GM12878 (cell line): Measurements from ENCODE around the gene PDCD1LG2. TPM values are rescaled to one million over a fixed set of nuclear protein-coding genes. Genes with fewer than 3 reads are reported as not detected.

Experiments used
- ATAC-seq: fragments of 200-7000 bp; cut with Tn5 transposase; 3 replicates; pipeline ENCODE4 v1.9.1; 2020; ENCODE audit warnings: mild to moderate bottlenecking, moderate library complexity
- BruUV-seq: library from RNA; stranded (reverse); fragments of 400-500 nt; replicated peaks from 2 replicates; lab custom pipeline; 2021; lab: Mats Ljungman, UMichigan
- CTCF ChIA-PET: fragments of 300-600 bp; sonication (Branson Sonifier 250); formaldehyde crosslinking; extraction: SDS; loops from one replicate; lab custom pipeline; 2021; ENCODE audit warnings: inconsistent platforms; lab: Yijun Ruan, JAX
- POLR2A ChIA-PET: fragments of 350-600 bp; formaldehyde crosslinking; extraction: SDS; loops from one replicate; lab custom pipeline; 2021; ENCODE audit warnings: inconsistent platforms; lab: Charles Lee
- RAD21 ChIA-PET: fragments of 300-600 bp; sonication (Branson Sonifier 250); formaldehyde crosslinking; loops from one replicate; lab custom pipeline; 2023; ENCODE audit warnings: antibody characterized with exemption; ENCODE audit not compliant: unreplicated experiment; lab: Charles Lee
- SMC1A ChIA-PET: fragments of 300-600 bp; sonication (Branson Sonifier 250); formaldehyde crosslinking; loops from one replicate; lab custom pipeline; 2023; ENCODE audit not compliant: unreplicated experiment, uncharacterized antibody; lab: Charles Lee
- DNase-seq: peaks from one replicate; pipeline ENCODE4 v3.0.0-alpha.2; 2011; ENCODE audit warnings: low read depth, low spot score
- FAIRE-seq: peaks from 3 replicates; lab custom pipeline; 2011; peaks lifted over from hg19 to GRCh38; lab: Jason Lieb, UNC
- H2AFZ ChIP-seq: 2 replicates; pipeline ENCODE4 v1.6.0; 2011; ENCODE audit warnings: low read depth, low read length, control low read depth; ENCODE audit not compliant: control insufficient read depth
- H3K27ac ChIP-seq: 2 replicates; pipeline ENCODE4 v1.5.1; 2011; ENCODE audit warnings: control low read depth; ENCODE audit not compliant: control insufficient read depth, insufficient read depth
- H3K27me3 ChIP-seq, 2 experiments: replicated peaks in 1 of 2; 2 replicates each; pipeline versions ENCODE4 v1.6.0 to v1.6.1; 2011; ENCODE audit warnings: low read length in 1 of 2; ENCODE audit not compliant: control insufficient read depth in 2 of 2, insufficient read depth in 2 of 2
- H3K36me3 ChIP-seq, 2 experiments: 2 replicates each; pipeline ENCODE4 v1.5.1; 2011; ENCODE audit warnings: low read length in 1 of 2; ENCODE audit not compliant: control insufficient read depth in 2 of 2, insufficient read depth in 2 of 2
- H3K4me1 ChIP-seq: 2 replicates; pipeline ENCODE4 v1.6.1; 2011; ENCODE audit warnings: mild to moderate bottlenecking, low read length, moderate library complexity, mixed read lengths; ENCODE audit not compliant: control insufficient read depth, insufficient read depth
- H3K4me2 ChIP-seq: 2 replicates; pipeline ENCODE4 v1.6.0; 2011; ENCODE audit warnings: control low read depth; ENCODE audit not compliant: control insufficient read depth, insufficient read depth
- H3K4me3 ChIP-seq: fragments of 200-600 bp; sonication (generic); 2 replicates; pipeline ENCODE4 v1.5.1; 2016
- H3K79me2 ChIP-seq: 2 replicates; pipeline ENCODE4 v1.6.0; 2011; ENCODE audit warnings: low read length; ENCODE audit not compliant: control insufficient read depth, insufficient read depth
- H3K9ac ChIP-seq: 2 replicates; pipeline ENCODE4 v1.8.0; 2011; ENCODE audit warnings: low read length, control low read depth, mixed read lengths; ENCODE audit not compliant: control insufficient read depth, insufficient read depth
- H3K9me3 ChIP-seq: replicated peaks from 3 replicates; pipeline ENCODE4 v1.5.1; 2011; ENCODE audit warnings: mild to moderate bottlenecking, low read length; ENCODE audit not compliant: control insufficient read depth, insufficient read depth
- H4K20me1 ChIP-seq: 2 replicates; pipeline ENCODE4 v1.6.0; 2011; ENCODE audit not compliant: control insufficient read depth, insufficient read depth
- BHLHE40 ChIP-seq, 2 experiments: fragments of 450-650 bp in 1 of 2; IDR thresholded peaks; 2 replicates each; pipeline ENCODE4 v1.6.1; 2011 to 2017; ENCODE audit warnings: low read depth in 2 of 2, borderline replicate concordance in 1 of 2, improper control_type of control experiment in 1 of 2, low read length in 1 of 2, mild to moderate bottlenecking in 1 of 2
- CREM ChIP-seq: IDR thresholded peaks from 2 replicates; pipeline ENCODE4 v1.6.1; 2014; ENCODE audit warnings: antibody characterized with exemption, low read depth
- HDAC2 ChIP-seq: fragments of 200-600 bp; sonication (generic); IDR thresholded peaks from 2 replicates; pipeline ENCODE4 v1.6.1; 2017
- RAD51 ChIP-seq: fragments of 450-650 bp; IDR thresholded peaks from 2 replicates; pipeline ENCODE4 v1.6.1; 2016; ENCODE audit warnings: moderate library complexity, mild to moderate bottlenecking, inconsistent platforms
- SIX5 ChIP-seq: IDR thresholded peaks from 2 replicates; pipeline ENCODE4 v1.6.1; 2011; ENCODE audit warnings: mild to moderate bottlenecking, low read depth, low read length, moderate library complexity; ENCODE audit not compliant: severe bottlenecking
- WGBS: methylation state at CpG from one replicate; pipeline ENCODE4 v1.1.6; 2016; ENCODE audit warnings: low lambda C conversion rate; ENCODE audit not compliant: insufficient replicate concordance, insufficient coverage; ENCODE audit errors: missing lambda C conversion rate; 5-methylcytosine and 5-hydroxymethylcytosine counted together
- in situ Hi-C: fragments of 300-500 bp; cut with MboI; formaldehyde crosslinking; loops from 9 replicates; pipeline ENCODE4 v1.14.3; 2018; ENCODE audit warnings: mixed read lengths
- intact Hi-C: fragments of 100-400 bp; cut with micrococcal nuclease; formaldehyde crosslinking; loops from one replicate; pipeline ENCODE4 v1.14.2; 2022; ENCODE audit not compliant: unreplicated experiment
- polyA plus RNA-seq, 11 experiments: library from polyadenylated mRNA; depleted of rRNA in 4 of 11; unstranded in 6 of 11; stranded (reverse) in 5 of 11; fragments of >200 nt; fragmentation: Nextera tagmentation in 4 of 11; fragmentation: Illumina TruSeq in 1 of 11; extraction: Ambion mirVana in 4 of 11; extraction: Trizol in 1 of 11; gene quantifications; 1 replicate in 1 of 11; 2 replicates in 10 of 11; pipeline versions ENCODE4 v1.2.1 to v1.2.3, GENCODE V29; 2011 to 2016; ENCODE audit warnings: inconsistent platforms in 2 of 11, missing spikeins in 2 of 11, low read depth in 1 of 11
- total RNA-seq, 4 experiments: library from RNA; depleted of rRNA in 3 of 4; stranded (reverse); fragments of >200 nt in 3 of 4; fragmentation: Illumina TruSeq in 1 of 4; extraction: Trizol in 1 of 4; gene quantifications; 2 replicates each; pipeline versions ENCODE4 v1.2.1 to v1.2.3, GENCODE V29; 2013 to 2021
- TF ChIP-seq, protein P1 (sequence below): fragments of 450-650 bp; IDR thresholded peaks from 2 replicates; pipeline ENCODE4 v1.6.1; 2017; ENCODE audit warnings: borderline replicate concordance

The PDCD1LG2 gene
- total and polyA plus RNA-seq, 10 of the 15 experiments (the other 5 are each of a cell fraction or from before 2014, with no cell fraction given) = 1.5 to 37.3 (median 3.0) TPM

DNA sequence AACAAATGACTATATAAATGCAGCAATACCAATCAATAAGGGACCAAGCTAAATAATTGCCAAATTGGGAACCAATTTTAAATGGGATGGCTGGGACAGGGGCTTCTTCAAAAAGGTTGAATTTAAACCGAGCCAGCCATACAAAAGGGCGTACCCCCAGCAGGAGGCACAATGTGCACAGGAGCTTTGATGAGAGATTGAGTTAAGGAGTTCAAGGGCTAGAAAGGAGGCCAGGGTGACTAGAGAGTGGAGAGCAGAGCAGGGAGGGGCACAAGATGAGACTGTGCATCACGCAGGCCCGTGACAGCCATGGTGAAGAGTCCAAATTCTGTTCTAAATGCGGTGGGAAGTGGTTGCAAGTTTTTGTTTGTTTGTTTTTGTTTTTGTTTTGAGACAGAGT is 23.3 kb upstream of the PDCD1LG2 start:
- no peaks in the 10 kb centered on the region for H3K9me3 ChIP-seq
- SMC1A ChIA-PET = interaction anchor here (0.9 to 1.7 kb wide), 8 partner anchors 11 to 77 kb away, joined by 3 to 7 read pairs (median 4); no protein-coding TSS in a partner anchor
- no peaks in the 10 kb centered on the region for H3K27me3 ChIP-seq
- FAIRE-seq = no peak
- no peak overlapping the region for H3K4me2 ChIP-seq
- H2AFZ ChIP-seq = no peak overlapping the region
- no peaks in the 10 kb centered on the region for H3K79me2 ChIP-seq
- no peak for DNase-seq
- in situ Hi-C loops = no loop called here
- CTCF ChIA-PET = interaction anchor here (0.8 kb wide), 3 partner anchors 22 to 103 kb away, joined by 3 to 4 read pairs (median 3); no protein-coding TSS in a partner anchor
- RAD21 ChIA-PET = no interaction called here
- H4K20me1 ChIP-seq = no peaks in the 10 kb centered on the region
- 98% methylated on average over 5 of the region's 5 CpGs for WGBS
- no peaks in the 10 kb centered on the region; a peak in 1 of 4 replicates for H3K36me3 ChIP-seq
- peaks cover 3% of the 10 kb centered on the region for H3K4me1 ChIP-seq
- no peak for TF ChIP-seq CREM
- TF ChIP-seq SIX5 = no peak
- TF ChIP-seq, protein P1, sequence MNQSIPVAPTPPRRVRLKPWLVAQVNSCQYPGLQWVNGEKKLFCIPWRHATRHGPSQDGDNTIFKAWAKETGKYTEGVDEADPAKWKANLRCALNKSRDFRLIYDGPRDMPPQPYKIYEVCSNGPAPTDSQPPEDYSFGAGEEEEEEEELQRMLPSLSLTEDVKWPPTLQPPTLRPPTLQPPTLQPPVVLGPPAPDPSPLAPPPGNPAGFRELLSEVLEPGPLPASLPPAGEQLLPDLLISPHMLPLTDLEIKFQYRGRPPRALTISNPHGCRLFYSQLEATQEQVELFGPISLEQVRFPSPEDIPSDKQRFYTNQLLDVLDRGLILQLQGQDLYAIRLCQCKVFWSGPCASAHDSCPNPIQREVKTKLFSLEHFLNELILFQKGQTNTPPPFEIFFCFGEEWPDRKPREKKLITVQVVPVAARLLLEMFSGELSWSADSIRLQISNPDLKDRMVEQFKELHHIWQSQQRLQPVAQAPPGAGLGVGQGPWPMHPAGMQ = no peak
- no peak for TF ChIP-seq RAD51
- TF ChIP-seq BHLHE40 (IDR thresholded peaks at IDR 0.05; ENCODE audit: borderline replicate concordance in 1 of 2, low read depth in 2 of 2, low read length in 1 of 2) = no peak
- no peak for TF ChIP-seq HDAC2
- TF ChIP-seq, all 136 proteins: peak for 0
- H3K9ac ChIP-seq = no peak overlapping the region
- H3K4me3 ChIP-seq = no peak overlapping the region
- BruUV-seq = no TSS peak
- intact Hi-C loops = no loop called here
- no peak overlapping the region for H3K27ac ChIP-seq
- ATAC-seq = no peak
- POLR2A ChIA-PET = no interaction called here
